Peyer's patch (tissue), 4 donors: ENCODE results near the gene NCAM2.

Experiments
- CTCF ChIP-seq, 6 experiments: fragments of 450-650 bp in 4 of 6; fragments of 200-600 bp in 2 of 6; sonication (generic) in 1 of 6; IDR thresholded peaks; one replicate each; pipeline ENCODE4 v1.5.1; 2017 to 2019; ENCODE audit warnings: antibody characterized with exemption in 6 of 6, mild to moderate bottlenecking in 3 of 6, moderate library complexity in 1 of 6
- POLR2A ChIP-seq, 2 donors: fragments of 450-650 bp; IDR thresholded peaks; one replicate each; pipeline ENCODE4 v1.5.1; 2017; ENCODE audit warnings: antibody characterized with exemption in 2 of 2, mild to moderate bottlenecking in 2 of 2, moderate library complexity in 2 of 2

- TF ChIP-seq CTCF (IDR thresholded peaks at IDR 0.05) (no peak), POLR2A (IDR thresholded peaks at IDR 0.05) (no peak)
These were observed 47.9 kb downstream of the NCAM2 start for GRCh38 chr21:21046063-21046462.
